HG02973 (cell line): Measurements from ENCODE around the gene GATAD2B.

ENCODE experiments used
- ATAC-seq: cut with Tn5 transposase; IDR thresholded peaks from one replicate; pipeline ENCODE4 v1.9.1; 2021; ENCODE audit warnings: moderate library complexity; ENCODE audit not compliant: unreplicated experiment

Gene GATAD2B

DNA sequence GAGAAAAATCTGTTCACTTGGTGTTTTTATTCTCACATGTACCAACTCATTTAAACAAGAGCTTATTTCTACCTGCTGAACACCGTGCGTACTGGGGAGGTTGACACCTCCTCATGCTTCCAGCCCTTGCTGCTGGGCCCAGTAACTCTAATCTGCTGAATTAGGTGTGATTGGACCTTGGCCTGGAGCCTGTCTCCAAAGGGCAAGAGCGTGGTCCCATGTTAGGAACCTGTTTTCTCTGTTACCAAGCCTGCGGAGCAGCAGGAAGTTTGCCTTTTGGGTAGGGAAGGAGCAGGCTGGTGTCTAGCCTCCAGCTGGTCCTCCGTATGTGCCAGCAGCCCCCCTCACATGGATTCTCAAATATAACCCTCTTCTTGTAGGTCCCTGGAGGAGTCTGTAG lies 158.5 kb downstream of the GATAD2B start:
- no peak for ATAC-seq

DNA sequence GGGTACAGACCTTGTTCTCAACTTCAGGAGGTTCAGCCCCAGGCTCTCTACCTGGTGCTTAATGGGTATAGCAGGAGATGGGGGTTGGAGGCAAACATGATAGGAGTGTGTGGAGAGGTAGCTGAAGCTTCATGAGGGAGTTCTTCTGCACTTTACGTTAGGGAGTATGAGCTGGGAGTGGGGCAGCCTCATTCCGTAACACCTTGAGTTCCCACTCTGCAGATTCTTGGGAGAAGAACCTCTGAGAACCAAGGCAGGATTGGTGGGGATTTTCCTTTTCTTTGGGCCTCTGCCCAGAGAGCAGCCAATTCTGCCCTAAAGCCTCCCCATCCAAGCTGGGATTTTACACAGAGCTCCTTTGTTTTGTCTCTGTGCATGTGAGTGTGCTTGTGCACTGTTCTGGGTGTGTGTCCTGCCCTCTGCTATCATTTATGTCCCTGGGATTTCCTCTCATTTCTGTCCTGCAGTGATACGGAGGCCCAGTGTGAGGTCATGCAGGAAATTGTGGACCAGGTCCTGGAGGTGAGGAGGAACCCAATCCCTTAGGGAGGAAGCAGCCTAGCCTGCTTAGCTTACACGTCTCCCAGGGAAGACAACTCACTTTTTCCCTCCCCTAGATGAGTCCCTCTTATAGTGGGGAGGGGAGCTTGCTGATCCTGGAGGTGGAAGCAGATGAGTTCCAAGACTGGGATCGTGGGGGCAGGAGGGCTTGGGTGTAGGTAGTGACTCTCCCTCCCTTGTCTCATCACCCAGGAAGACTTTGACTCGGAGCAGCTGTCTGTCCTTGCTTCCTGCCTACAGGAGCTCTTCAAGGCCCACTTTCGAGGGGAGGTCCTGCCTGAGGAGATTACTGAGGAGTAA lies 159.2 kb downstream of the GATAD2B start:
- no peak for ATAC-seq

DNA sequence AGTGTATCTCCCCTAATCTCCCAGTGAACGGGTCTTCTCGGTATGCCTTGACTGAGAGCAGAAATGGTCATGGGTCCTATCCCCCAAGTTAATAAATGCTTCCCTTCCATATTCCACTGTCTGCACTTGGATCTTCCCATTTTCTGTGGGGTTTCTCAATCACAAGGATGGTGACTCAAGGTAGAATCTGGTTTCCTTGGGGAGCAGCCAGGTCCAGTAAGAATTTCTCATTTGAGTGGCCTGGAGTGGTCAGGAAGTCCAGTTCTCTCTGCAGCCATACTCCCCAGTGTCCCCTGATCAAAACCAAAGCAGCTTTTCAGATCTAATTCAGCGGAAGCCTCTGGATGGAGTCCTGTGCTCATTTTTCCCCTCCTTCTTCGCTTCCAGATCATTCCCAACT lies 162.3 kb downstream of the GATAD2B start:
- ATAC-seq, result no peak
